ENCODE measurements around the gene FBXW11. TPM values are rescaled to one million over a fixed set of nuclear protein-coding genes. Genes with fewer than 3 reads are reported as not detected.

FBXW11 gene
- total RNA-seq, 4 donors from 2014 or later: 41.1 to 49.7 (median 43.0) TPM

DNA sequence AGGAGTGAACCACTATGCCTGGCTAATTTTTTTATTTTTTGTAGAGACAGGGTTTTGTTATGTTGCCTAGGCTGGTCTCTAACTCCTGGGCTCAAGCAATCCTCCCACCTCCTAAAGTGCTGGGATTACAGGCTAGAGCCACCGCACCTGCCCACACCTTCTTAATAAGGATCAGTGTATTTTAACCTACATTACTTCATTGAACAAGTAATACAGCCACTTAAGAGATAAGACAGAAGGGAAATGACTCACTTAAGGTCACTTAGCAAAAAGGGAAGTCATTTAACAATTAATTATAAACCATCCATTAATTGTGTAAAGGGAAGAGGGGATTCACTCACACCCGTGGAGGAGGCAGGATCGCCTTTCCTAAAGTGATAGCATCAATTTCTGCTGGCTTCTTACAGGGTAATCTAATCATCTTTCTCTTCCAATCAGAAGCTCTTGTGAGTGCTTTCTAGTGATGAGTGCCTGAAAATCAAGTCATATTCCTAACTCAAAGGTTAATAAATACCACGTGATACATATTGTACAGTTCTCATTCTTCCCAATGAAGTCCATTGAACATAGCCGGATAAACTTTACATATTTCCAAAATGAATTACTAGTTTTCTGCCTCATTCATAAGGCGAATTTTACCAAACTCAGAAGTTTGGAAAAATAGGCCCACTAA, 3.5 kb downstream of the FBXW11 start:
- TF ChIP-seq, protein P1, sequence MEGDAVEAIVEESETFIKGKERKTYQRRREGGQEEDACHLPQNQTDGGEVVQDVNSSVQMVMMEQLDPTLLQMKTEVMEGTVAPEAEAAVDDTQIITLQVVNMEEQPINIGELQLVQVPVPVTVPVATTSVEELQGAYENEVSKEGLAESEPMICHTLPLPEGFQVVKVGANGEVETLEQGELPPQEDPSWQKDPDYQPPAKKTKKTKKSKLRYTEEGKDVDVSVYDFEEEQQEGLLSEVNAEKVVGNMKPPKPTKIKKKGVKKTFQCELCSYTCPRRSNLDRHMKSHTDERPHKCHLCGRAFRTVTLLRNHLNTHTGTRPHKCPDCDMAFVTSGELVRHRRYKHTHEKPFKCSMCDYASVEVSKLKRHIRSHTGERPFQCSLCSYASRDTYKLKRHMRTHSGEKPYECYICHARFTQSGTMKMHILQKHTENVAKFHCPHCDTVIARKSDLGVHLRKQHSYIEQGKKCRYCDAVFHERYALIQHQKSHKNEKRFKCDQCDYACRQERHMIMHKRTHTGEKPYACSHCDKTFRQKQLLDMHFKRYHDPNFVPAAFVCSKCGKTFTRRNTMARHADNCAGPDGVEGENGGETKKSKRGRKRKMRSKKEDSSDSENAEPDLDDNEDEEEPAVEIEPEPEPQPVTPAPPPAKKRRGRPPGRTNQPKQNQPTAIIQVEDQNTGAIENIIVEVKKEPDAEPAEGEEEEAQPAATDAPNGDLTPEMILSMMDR (IDR thresholded peaks at IDR 0.05): no peak
- TF ChIP-seq EP300 (IDR thresholded peaks at IDR 0.05) (no peak), POLR2A (IDR thresholded peaks at IDR 0.05) (no peak), POLR2AphosphoS5 (IDR thresholded peaks at IDR 0.05) (no peak)
- Histone ChIP-seq H3K27me3 (no peaks in the 10 kb centered on the region), H3K9me3 (no peaks in the 10 kb centered on the region), H3K4me3 (no peak overlapping the region), H3K4me1 (peaks cover 44% of the 10 kb centered on the region), H3K36me3 (no peaks in the 10 kb centered on the region), H3K27ac (no peak overlapping the region)
- DNase-seq (ENCODE audit: low spot score in 2 of 2): no peak
- WGBS: 62% methylated on average over 6 of the region's 6 CpGs

DNA sequence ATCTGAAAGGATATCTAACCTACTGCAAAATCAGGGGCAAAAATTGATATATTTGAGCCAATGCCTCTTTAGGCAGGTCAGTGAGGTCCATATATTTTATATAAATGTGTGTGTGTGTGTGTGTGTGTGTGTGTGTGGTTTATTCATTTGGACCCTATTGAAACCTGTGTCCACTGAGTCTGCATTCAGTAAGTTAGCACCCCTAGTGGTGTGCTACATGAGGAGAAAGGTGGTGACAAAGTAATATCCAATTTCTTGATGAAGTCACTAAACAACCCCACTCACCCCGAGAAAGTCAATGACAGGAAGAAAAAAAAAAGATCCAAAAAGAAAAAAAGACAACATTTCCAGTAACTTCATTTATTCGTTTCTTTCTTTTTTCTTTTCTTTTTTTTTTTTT, 4.1 kb downstream of the FBXW11 start:
- Histone ChIP-seq H3K9me3 (no peaks in the 10 kb centered on the region), H3K36me3 (no peaks in the 10 kb centered on the region), H3K27ac (no peak overlapping the region), H3K4me3 (no peak overlapping the region), H3K4me1 (peaks cover 38% of the 10 kb centered on the region), H3K27me3 (no peaks in the 10 kb centered on the region)
- DNase-seq (ENCODE audit: low spot score in 2 of 2): no peak
- TF ChIP-seq, protein P1 (IDR thresholded peaks at IDR 0.05): peak; percentile 15 to 28
- no peak for TF ChIP-seq EP300 (IDR thresholded peaks at IDR 0.05)
- WGBS: 23% methylated on average over 2 of the region's 2 CpGs

DNA sequence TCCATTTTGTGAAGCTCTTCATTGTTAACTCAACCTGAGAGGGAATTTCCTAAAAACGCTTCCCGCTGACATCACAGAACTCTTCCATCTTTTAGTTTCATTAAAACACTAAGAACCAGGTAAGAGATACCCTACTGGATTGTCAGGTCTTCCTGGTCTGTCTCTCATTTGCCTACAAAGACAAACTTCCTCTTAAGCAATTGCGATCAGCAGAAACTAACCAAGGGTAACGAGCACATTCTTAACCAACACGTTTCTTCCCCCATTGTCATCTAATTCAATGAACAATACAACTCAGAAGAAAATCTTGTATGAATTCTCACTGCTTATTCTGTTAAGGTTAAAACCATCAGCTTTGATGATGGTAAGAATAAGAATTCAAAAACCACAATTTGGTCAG, 6.6 kb downstream of the FBXW11 start:
- Histone ChIP-seq H3K27ac (no peak overlapping the region), H3K9me3 (no peaks in the 10 kb centered on the region), H3K4me1 (peaks cover 29% of the 10 kb centered on the region), H3K36me3 (no peaks in the 10 kb centered on the region), H3K4me3 (no peak overlapping the region), H3K27me3 (no peaks in the 10 kb centered on the region)
- WGBS: 78% methylated on average over 5 of the region's 5 CpGs
- no peak for DNase-seq (ENCODE audit: low spot score in 2 of 2)
- no peak for TF ChIP-seq POLR2A (IDR thresholded peaks at IDR 0.05)
- no peak for TF ChIP-seq POLR2AphosphoS5 (IDR thresholded peaks at IDR 0.05)
- no peak for TF ChIP-seq EP300 (IDR thresholded peaks at IDR 0.05)
- TF ChIP-seq, protein P1 (IDR thresholded peaks at IDR 0.05): no peak

DNA sequence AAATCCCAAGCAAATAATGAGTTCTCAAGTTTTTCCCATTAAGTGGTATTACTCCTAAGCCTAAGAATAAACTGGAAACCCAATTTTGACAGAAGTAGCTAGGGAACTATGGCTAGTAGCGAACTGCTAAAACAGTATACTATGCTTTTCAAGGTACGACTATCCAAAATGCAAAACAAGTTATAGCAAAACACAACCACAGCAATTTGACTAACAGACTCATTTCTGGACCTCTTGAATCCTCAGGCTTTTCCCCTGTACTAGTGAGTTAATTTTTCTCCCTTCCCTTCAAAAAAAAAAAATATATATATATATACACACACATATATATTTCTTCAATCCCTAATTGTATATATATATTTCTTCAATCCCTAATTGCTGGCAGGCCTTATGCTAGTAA, 7.3 kb downstream of the FBXW11 start:
- TF ChIP-seq POLR2A (IDR thresholded peaks at IDR 0.05) (no peak), EP300 (IDR thresholded peaks at IDR 0.05) (no peak), POLR2AphosphoS5 (IDR thresholded peaks at IDR 0.05) (no peak)
- TF ChIP-seq, protein P1 (IDR thresholded peaks at IDR 0.05): no peak
- no peak overlapping the region for H3K27ac ChIP-seq
- H3K9me3 ChIP-seq: no peaks in the 10 kb centered on the region
- WGBS: 96% methylated on average over 2 of the region's 2 CpGs
- H3K36me3 ChIP-seq: peaks cover 3% of the 10 kb centered on the region
- no peak for DNase-seq (ENCODE audit: low spot score in 2 of 2)
- H3K27me3 ChIP-seq: no peaks in the 10 kb centered on the region
- no peak overlapping the region for H3K4me3 ChIP-seq
- peaks cover 21% of the 10 kb centered on the region for H3K4me1 ChIP-seq

DNA sequence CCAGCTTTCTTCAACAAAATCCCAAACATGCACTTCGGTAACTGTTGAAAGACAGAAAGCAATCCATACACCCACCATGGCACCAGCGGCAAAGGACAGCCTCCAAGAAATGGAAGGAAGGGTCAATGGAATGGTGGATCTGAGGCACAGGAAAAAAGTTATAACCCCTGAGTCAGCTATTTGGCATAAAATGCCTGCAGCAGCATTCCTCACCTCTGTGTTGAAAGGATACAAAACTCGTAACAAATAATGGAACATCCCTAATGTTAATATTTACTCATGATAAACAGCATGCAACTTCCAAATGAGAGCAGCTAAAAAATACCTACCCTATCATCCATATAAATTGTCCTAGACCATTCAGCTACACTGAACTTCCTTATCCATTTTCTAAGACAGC, 9.4 kb downstream of the FBXW11 start:
- H3K36me3 ChIP-seq: peaks cover 4% of the 10 kb centered on the region
- no peak overlapping the region for H3K27ac ChIP-seq
- H3K9me3 ChIP-seq: no peaks in the 10 kb centered on the region
- no peak for TF ChIP-seq POLR2AphosphoS5 (IDR thresholded peaks at IDR 0.05)
- TF ChIP-seq, protein P1 (IDR thresholded peaks at IDR 0.05): no peak
- TF ChIP-seq POLR2A (IDR thresholded peaks at IDR 0.05): no peak
- no peak for TF ChIP-seq EP300 (IDR thresholded peaks at IDR 0.05)
- H3K4me3 ChIP-seq: no peak overlapping the region
- DNase-seq (ENCODE audit: low spot score in 2 of 2): no peak
- peaks cover 3% of the 10 kb centered on the region for H3K4me1 ChIP-seq
- 82% methylated on average over 3 of the region's 3 CpGs for WGBS
- no peaks in the 10 kb centered on the region for H3K27me3 ChIP-seq

Data from suprapubic skin (tissue), 4 donors.